Endodermal cell (in vitro differentiated cells): Measurements from ENCODE around the gene DENND5B. TPM values are rescaled to one million over a fixed set of nuclear protein-coding genes. Genes with fewer than 3 reads are reported as not detected.

Source experiments
- DNase-seq: peaks from one replicate; pipeline ENCODE4 v3.0.0-alpha.2; 2017
- H3K27ac ChIP-seq: 2 replicates; pipeline ENCODE4 v1.5.1; 2013; ENCODE audit warnings: mild to moderate bottlenecking, low read depth, low read length, moderate library complexity
- H3K27me3 ChIP-seq: 2 replicates; pipeline ENCODE4 v1.6.1; 2013; ENCODE audit warnings: mild to moderate bottlenecking, low read length, moderate library complexity; ENCODE audit not compliant: insufficient read depth, control insufficient read depth, poor library complexity, severe bottlenecking
- H3K36me3 ChIP-seq: 2 replicates; pipeline ENCODE4 v1.7.0; 2013; ENCODE audit warnings: mild to moderate bottlenecking, low read length, moderate library complexity; ENCODE audit not compliant: control insufficient read depth, insufficient read depth
- H3K4me1 ChIP-seq: one replicate; pipeline ENCODE4 v1.7.0; 2013; ENCODE audit warnings: low read length; ENCODE audit not compliant: control insufficient read depth, insufficient read depth
- H3K4me3 ChIP-seq: 2 replicates; pipeline ENCODE4 v1.5.1; 2013; ENCODE audit warnings: mild to moderate bottlenecking, low read length, moderate library complexity
- H3K9ac ChIP-seq: 2 replicates; pipeline ENCODE4 v1.6.1; 2013; ENCODE audit warnings: mild to moderate bottlenecking, low read length, moderate library complexity; ENCODE audit not compliant: poor library complexity, severe bottlenecking; ENCODE audit errors: extremely low read depth
- H3K9me3 ChIP-seq: 2 replicates; pipeline ENCODE4 v1.6.1; 2013; ENCODE audit warnings: mild to moderate bottlenecking, low read length, moderate library complexity; ENCODE audit not compliant: control insufficient read depth
- H3K27ac Mint-ChIP-seq: 2 replicates; pipeline ENCODE4 v1.8.0; 2020; ENCODE audit warnings: mixed read lengths
- H3K27me3 Mint-ChIP-seq: 2 replicates; pipeline ENCODE4 v1.8.0; 2021; ENCODE audit warnings: mild to moderate bottlenecking, mixed read lengths; ENCODE audit not compliant: insufficient read depth
- H3K36me3 Mint-ChIP-seq: 2 replicates; pipeline ENCODE4 v1.8.0; 2020; ENCODE audit warnings: low read depth, mixed read lengths
- H3K4me1 Mint-ChIP-seq: 2 replicates; pipeline ENCODE4 v1.8.0; 2020; ENCODE audit warnings: mixed read lengths
- H3K4me3 Mint-ChIP-seq: 2 replicates; pipeline ENCODE4 v1.8.0; 2020; ENCODE audit warnings: mild to moderate bottlenecking, moderate library complexity, mixed read lengths
- H3K9me3 Mint-ChIP-seq: 2 replicates; pipeline ENCODE4 v1.8.0; 2020; ENCODE audit warnings: mild to moderate bottlenecking, mixed read lengths
- CTCF ChIP-seq: fragments of 200-600 bp; sonication (generic); conservative IDR thresholded peaks from 2 replicates; pipeline ENCODE4 v1.5.0; 2021; ENCODE audit warnings: antibody characterized with exemption, mild to moderate bottlenecking
- WGBS, 2 experiments: methylation state at CpG; one replicate each; pipeline versions ENCODE4 v1.1.5 to v1.1.7; 2013; ENCODE audit warnings: missing lambda C conversion rate in 2 of 2, mixed read lengths in 1 of 2; ENCODE audit not compliant: insufficient coverage in 1 of 2, insufficient read length in 1 of 2; 5-methylcytosine and 5-hydroxymethylcytosine counted together
- total RNA-seq, 2 donors: library from RNA; stranded (reverse); fragmentation: NEBNext Ultra II Directional in 1 of 2; extraction: Animal tissue kit (Norgen Biotek cat#: 25700) in 1 of 2; gene quantifications; 2 replicates in 1 of 2; 3 replicates in 1 of 2; pipeline ENCODE4 v1.2.1, GENCODE V29; 2021

The DENND5B gene
- total RNA-seq, 2 donors from 2014 or later = 24.5 to 34.2 TPM

- peak; percentile 72 for DNase-seq
- no peaks in the 10 kb centered on the region for H3K36me3 ChIP-seq
- no peaks in the 10 kb centered on the region for H3K27me3 ChIP-seq
- H3K9ac ChIP-seq = no peak overlapping the region
- no peaks in the 10 kb centered on the region for H3K9me3 ChIP-seq
- no peak overlapping the region for H3K27ac ChIP-seq
- no peak overlapping the region for H3K4me3 ChIP-seq
- H3K27me3 Mint-ChIP-seq = peaks cover 2% of the 10 kb centered on the region
- H3K9me3 Mint-ChIP-seq = peaks cover 4% of the 10 kb centered on the region
- no peak overlapping the region for H3K4me3 Mint-ChIP-seq
- 82 to 85% methylated on average over 4 to 5 of the region's 5 CpGs for WGBS, 2 experiments
- H3K4me1 ChIP-seq = no peaks in the 10 kb centered on the region
- peaks cover 12% of the 10 kb centered on the region for H3K4me1 Mint-ChIP-seq
- H3K27ac Mint-ChIP-seq = no peak overlapping the region
- H3K36me3 Mint-ChIP-seq = no peaks in the 10 kb centered on the region
- TF ChIP-seq CTCF = peak; percentile 54
These were observed 9.3 kb upstream of the DENND5B start for GRCh38 chr12:31600252-31600651.

GRCh38 chr12:31599053-31599452 is 8.1 kb upstream of the DENND5B start:
- Mint-ChIP-seq H3K9me3 (peaks cover 4% of the 10 kb centered on the region), H3K27ac (no peak overlapping the region), H3K36me3 (no peaks in the 10 kb centered on the region), H3K27me3 (peaks cover 2% of the 10 kb centered on the region), H3K4me1 (no peaks in the 10 kb centered on the region), H3K4me3 (no peak overlapping the region)
- no peak for DNase-seq
- Histone ChIP-seq H3K4me3 (no peak overlapping the region), H3K9me3 (no peaks in the 10 kb centered on the region), H3K27ac (no peak overlapping the region), H3K27me3 (no peaks in the 10 kb centered on the region), H3K36me3 (no peaks in the 10 kb centered on the region), H3K4me1 (no peaks in the 10 kb centered on the region), H3K9ac (no peak overlapping the region)
- 95 to 96% methylated on average over 4 of the region's 4 CpGs for WGBS, 2 experiments
- TF ChIP-seq CTCF = no peak

GRCh38 chr12:31597066-31597465 is 6.1 kb upstream of the DENND5B start:
- 89 to 93% methylated on average over 5 to 8 of the region's 8 CpGs for WGBS, 2 experiments
- Mint-ChIP-seq H3K27ac (no peak overlapping the region), H3K36me3 (no peaks in the 10 kb centered on the region), H3K4me3 (no peak overlapping the region), H3K4me1 (no peaks in the 10 kb centered on the region), H3K27me3 (peaks cover 7% of the 10 kb centered on the region), H3K9me3 (peaks cover 4% of the 10 kb centered on the region)
- H3K27ac ChIP-seq = no peak overlapping the region
- no peak overlapping the region for H3K4me3 ChIP-seq
- no peak for TF ChIP-seq CTCF
- H3K27me3 ChIP-seq = no peaks in the 10 kb centered on the region
- no peak overlapping the region for H3K9ac ChIP-seq
- no peaks in the 10 kb centered on the region for H3K36me3 ChIP-seq
- no peak for DNase-seq
- H3K9me3 ChIP-seq = no peaks in the 10 kb centered on the region
- H3K4me1 ChIP-seq = no peaks in the 10 kb centered on the region
